ENCODE measurements around the gene CDIPT. TPM values are rescaled to one million over a fixed set of nuclear protein-coding genes. Genes with fewer than 3 reads are reported as not detected.
"Not testable (repeated sequence)": the region's sequence is repeated elsewhere in the genome, so short reads cannot be mapped to it uniquely, and the experiment has no call there.

Gene CDIPT
- total RNA-seq, 1 donor from 2014 or later: 21.0 TPM

GRCh38 chr16:29873319-29873718, 10.3 kb upstream of the CDIPT start:
- no peak overlapping the region for H3K27ac ChIP-seq
- no peaks in the 10 kb centered on the region for H3K9me3 ChIP-seq (ENCODE audit: low read depth)
- H3K27me3 ChIP-seq: peaks cover 20% of the 10 kb centered on the region
- no peaks in the 10 kb centered on the region for H3K9me3 Mint-ChIP-seq
- H2AFZ ChIP-seq (replicated peaks): no peak overlapping the region
- peaks cover 26% of the 10 kb centered on the region for H3K27me3 Mint-ChIP-seq (ENCODE audit: insufficient read depth, low read depth)
- H3K79me2 ChIP-seq (ENCODE audit: low read depth): no peaks in the 10 kb centered on the region
- no peaks in the 10 kb centered on the region for H3K36me3 Mint-ChIP-seq
- no peak overlapping the region for H3K4me3 Mint-ChIP-seq
- H4K20me1 ChIP-seq (ENCODE audit: low read depth): no peaks in the 10 kb centered on the region
- H3K27ac Mint-ChIP-seq: no peak overlapping the region
- H3K4me1 ChIP-seq: peaks cover 3% of the 10 kb centered on the region
- no peak for TF ChIP-seq EZH2phosphoT487 (IDR thresholded peaks at IDR 0.05)
- no peak overlapping the region for H3K4me2 ChIP-seq
- H3F3A ChIP-seq (ENCODE audit: low read depth): peaks cover 22% of the 10 kb centered on the region
- no peak overlapping the region for H3K9ac ChIP-seq
- no peaks in the 10 kb centered on the region for H3K36me3 ChIP-seq
- DNase-seq (ENCODE audit: low spot score): no peak
- no peak overlapping the region for H3K4me3 ChIP-seq
- peaks cover 7% of the 10 kb centered on the region for H3K4me1 Mint-ChIP-seq

DNA sequence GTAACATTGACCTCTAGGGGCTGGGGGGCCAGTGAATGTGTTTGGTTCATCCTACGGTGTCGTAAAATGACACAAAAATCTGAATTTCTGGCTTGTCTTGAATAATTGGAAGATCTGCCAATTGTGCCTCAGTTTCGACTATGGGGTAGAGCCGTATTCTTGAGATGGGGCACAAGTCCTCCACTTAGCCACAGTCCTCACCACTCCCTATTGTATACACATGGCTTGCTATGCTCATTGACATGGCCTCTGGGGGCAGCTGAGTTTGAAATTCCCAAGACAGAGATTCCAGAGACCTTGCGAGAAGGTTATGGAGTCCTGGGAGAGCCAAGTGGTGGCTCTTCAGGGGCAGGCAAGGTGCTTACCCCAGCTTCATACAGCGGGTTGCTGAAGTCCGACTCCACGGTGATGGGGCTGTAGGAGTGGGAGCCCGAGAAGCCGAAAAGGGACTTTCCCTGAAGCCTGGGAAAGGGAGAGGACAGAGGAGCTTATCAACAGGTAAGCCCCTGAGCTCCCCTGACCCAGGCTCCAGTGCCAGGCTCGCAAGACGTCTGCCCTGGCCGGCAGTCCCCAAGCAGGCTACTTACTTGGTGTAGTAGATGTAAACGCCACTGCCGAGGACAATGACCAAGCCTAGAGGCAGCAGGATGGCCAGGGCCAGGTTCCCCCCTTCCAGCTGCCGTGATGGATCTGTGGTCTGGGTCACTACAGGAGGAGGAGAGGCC, 9.0 kb upstream of the CDIPT start:
- H3K27me3 Mint-ChIP-seq (ENCODE audit: insufficient read depth, low read depth): peaks cover 15% of the 10 kb centered on the region
- Histone ChIP-seq H3K79me2 (ENCODE audit: low read depth) (no peaks in the 10 kb centered on the region), H3K4me2 (no peak overlapping the region), H3K27ac (no peak overlapping the region), H3K27me3 (peaks cover 14% of the 10 kb centered on the region), H3F3A (ENCODE audit: low read depth) (peaks cover 12% of the 10 kb centered on the region), H4K20me1 (ENCODE audit: low read depth) (no peaks in the 10 kb centered on the region), H3K4me3 (no peak overlapping the region), H3K4me1 (no peaks in the 10 kb centered on the region), H3K9ac (no peak overlapping the region), H3K36me3 (no peaks in the 10 kb centered on the region), H2AFZ (replicated peaks) (no peak overlapping the region), H3K9me3 (ENCODE audit: low read depth) (no peaks in the 10 kb centered on the region)
- H3K9me3 Mint-ChIP-seq: no peaks in the 10 kb centered on the region
- H3K36me3 Mint-ChIP-seq: no peaks in the 10 kb centered on the region
- H3K4me3 Mint-ChIP-seq: no peak overlapping the region
- peaks cover 2% of the 10 kb centered on the region for H3K4me1 Mint-ChIP-seq
- no peak overlapping the region for H3K27ac Mint-ChIP-seq
- TF ChIP-seq CTCF (IDR thresholded peaks at IDR 0.05) (no peak), EZH2 (IDR thresholded peaks at IDR 0.05) (no peak), EZH2phosphoT487 (IDR thresholded peaks at IDR 0.05) (no peak)
- DNase-seq (ENCODE audit: low spot score): no peak

DNA sequence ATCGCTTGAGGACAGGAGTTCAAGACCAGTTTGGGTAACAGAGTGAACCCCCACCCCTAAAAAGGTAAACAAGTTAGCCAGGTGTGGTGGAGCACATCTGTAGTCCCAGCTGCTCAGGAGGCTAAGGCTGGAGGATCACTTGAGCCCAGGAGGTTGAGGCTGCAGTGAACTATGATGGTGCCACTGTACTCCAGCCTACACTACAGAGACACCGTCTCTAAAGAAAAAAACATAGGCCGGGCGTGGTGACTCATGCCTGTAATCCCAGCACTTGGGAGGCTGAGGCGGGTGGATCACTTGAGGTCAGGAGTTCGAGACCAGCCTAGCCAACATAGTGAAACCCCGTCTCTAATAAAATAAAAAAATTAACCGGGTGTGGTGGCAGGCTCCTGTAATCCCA, 6.0 kb upstream of the CDIPT start:
- not testable (repeated sequence) for H3K9me3 Mint-ChIP-seq, H3K36me3 Mint-ChIP-seq

DNA sequence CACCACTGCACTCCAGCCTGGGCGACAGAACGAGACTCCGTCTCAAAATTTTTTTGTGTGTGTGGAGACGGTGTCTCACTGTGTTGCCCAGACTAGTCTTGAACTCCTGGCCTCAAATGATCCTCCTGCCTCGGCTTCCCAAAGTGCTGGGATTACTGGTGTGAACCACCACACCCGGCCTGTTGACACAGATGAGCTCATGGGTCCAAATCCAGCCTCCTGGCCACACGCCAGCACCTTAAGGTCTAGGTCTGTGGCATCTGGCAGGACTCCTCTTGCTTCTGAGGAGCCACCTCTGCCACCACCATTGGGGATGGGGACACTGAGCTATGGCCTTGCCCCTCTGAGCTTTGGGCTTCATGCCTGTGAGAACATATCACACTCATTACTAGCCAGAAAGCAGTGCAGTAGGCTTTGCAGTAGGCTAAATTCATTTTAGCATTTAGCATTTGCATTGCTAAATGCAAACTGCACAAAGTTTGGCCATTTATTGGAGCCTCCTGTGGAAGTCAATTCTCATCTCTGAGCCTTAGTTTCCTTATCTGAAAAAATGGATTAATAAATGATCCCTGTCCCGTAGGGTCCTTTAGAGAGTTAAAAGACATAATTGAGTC, 5.5 kb upstream of the CDIPT start:
- H3K4me1 ChIP-seq: no peaks in the 10 kb centered on the region
- H3K27me3 ChIP-seq: no peaks in the 10 kb centered on the region
- Mint-ChIP-seq H3K4me3 (no peak overlapping the region), H3K4me1 (no peaks in the 10 kb centered on the region), H3K9me3 (no peaks in the 10 kb centered on the region), H3K27me3 (ENCODE audit: insufficient read depth, low read depth) (peaks cover 3% of the 10 kb centered on the region), H3K36me3 (no peaks in the 10 kb centered on the region), H3K27ac (no peak overlapping the region)
- H2AFZ ChIP-seq (replicated peaks): no peak overlapping the region
- H3K4me3 ChIP-seq: no peak overlapping the region
- DNase-seq (ENCODE audit: low spot score): no peak
- H3K36me3 ChIP-seq: no peaks in the 10 kb centered on the region
- H3K27ac ChIP-seq: no peak overlapping the region
- no peaks in the 10 kb centered on the region for H4K20me1 ChIP-seq (ENCODE audit: low read depth)
- H3K79me2 ChIP-seq (ENCODE audit: low read depth): no peaks in the 10 kb centered on the region
- no peak overlapping the region for H3K4me2 ChIP-seq
- TF ChIP-seq EZH2 (IDR thresholded peaks at IDR 0.05) (no peak), CTCF (IDR thresholded peaks at IDR 0.05) (no peak), EZH2phosphoT487 (IDR thresholded peaks at IDR 0.05) (no peak)
- H3K9ac ChIP-seq: no peak overlapping the region
- no peaks in the 10 kb centered on the region for H3K9me3 ChIP-seq (ENCODE audit: low read depth)
- H3F3A ChIP-seq (ENCODE audit: low read depth): no peaks in the 10 kb centered on the region

More for the DNA sequence above, 6.0 kb upstream of the CDIPT start:
- not testable (repeated sequence) for H3K9ac ChIP-seq; H3K4me2 ChIP-seq; H3K27ac Mint-ChIP-seq; H2AFZ ChIP-seq (replicated peaks); H3K27ac ChIP-seq; H3K4me1 Mint-ChIP-seq; H3K4me3 ChIP-seq; H3K4me3 Mint-ChIP-seq; DNase-seq (ENCODE audit: low spot score); H4K20me1 ChIP-seq (ENCODE audit: low read depth); H3K9me3 ChIP-seq (ENCODE audit: low read depth); H3F3A ChIP-seq (ENCODE audit: low read depth); H3K79me2 ChIP-seq (ENCODE audit: low read depth); H3K27me3 ChIP-seq; H3K4me1 ChIP-seq; H3K27me3 Mint-ChIP-seq (ENCODE audit: insufficient read depth, low read depth); H3K36me3 ChIP-seq
